ENCODE data around the gene SREK1.
"Not testable (repeated sequence)": the region's sequence is repeated elsewhere in the genome, so short reads cannot be mapped to it uniquely, and the experiment has no call there.

The SREK1 gene

GRCh38 chr5:66134407-66134861 is 9.7 kb upstream of the SREK1 start:
- no peak overlapping the region; the same call in 1 of the 2 replicates for H3K27ac ChIP-seq
- no peak for TF ChIP-seq CTCF (conservative IDR thresholded peaks at IDR 0.05)

GRCh38 chr5:66136053-66136452 is 8.0 kb upstream of the SREK1 start:
- TF ChIP-seq CTCF (conservative IDR thresholded peaks at IDR 0.05) (no peak), ZFX (IDR thresholded peaks at IDR 0.05) (no peak)
- no peak overlapping the region for H3K27ac ChIP-seq

GRCh38 chr5:66136944-66137343 is 7.2 kb upstream of the SREK1 start:
- H3K27ac ChIP-seq: not testable (repeated sequence)

- no peak for TF ChIP-seq ZFX (IDR thresholded peaks at IDR 0.05)
- TF ChIP-seq CTCF (conservative IDR thresholded peaks at IDR 0.05): no peak
- H3K27ac ChIP-seq: no peak overlapping the region
Measured at GRCh38 chr5:66138637-66139317, 5.3 kb upstream of the SREK1 start.

- TF ChIP-seq ZFX (IDR thresholded peaks at IDR 0.05): no peak
- no peak for TF ChIP-seq CTCF (conservative IDR thresholded peaks at IDR 0.05)
- no peak overlapping the region for H3K27ac ChIP-seq
Measured at GRCh38 chr5:66139318-66139712, 4.8 kb upstream of the SREK1 start.

GRCh38 chr5:66142417-66142816 is 1.7 kb upstream of the SREK1 start:
- H3K27ac ChIP-seq: no peak overlapping the region
- TF ChIP-seq CTCF (conservative IDR thresholded peaks at IDR 0.05): no peak

- peak; percentile 57 for TF ChIP-seq ZFX (IDR thresholded peaks at IDR 0.05)
- TF ChIP-seq CTCF (conservative IDR thresholded peaks at IDR 0.05): no peak
- peak overlapping the region; percentile 93 for H3K27ac ChIP-seq
Measured at GRCh38 chr5:66143473-66144073, 527 bp upstream of the SREK1 start.
